C4-2B (cell line): ENCODE measurements around the gene FBXW11.

ENCODE experiments used
- CTCF ChIP-seq: fragments of 450-650 bp; conservative IDR thresholded peaks from 2 replicates; pipeline ENCODE4 v1.5.1; 2017; ENCODE audit warnings: mild to moderate bottlenecking
- ZFX ChIP-seq: fragments of 450-650 bp; IDR thresholded peaks from 2 replicates; pipeline ENCODE4 v1.6.1; 2017

DNA sequence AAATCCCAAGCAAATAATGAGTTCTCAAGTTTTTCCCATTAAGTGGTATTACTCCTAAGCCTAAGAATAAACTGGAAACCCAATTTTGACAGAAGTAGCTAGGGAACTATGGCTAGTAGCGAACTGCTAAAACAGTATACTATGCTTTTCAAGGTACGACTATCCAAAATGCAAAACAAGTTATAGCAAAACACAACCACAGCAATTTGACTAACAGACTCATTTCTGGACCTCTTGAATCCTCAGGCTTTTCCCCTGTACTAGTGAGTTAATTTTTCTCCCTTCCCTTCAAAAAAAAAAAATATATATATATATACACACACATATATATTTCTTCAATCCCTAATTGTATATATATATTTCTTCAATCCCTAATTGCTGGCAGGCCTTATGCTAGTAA, 7.3 kb downstream of the FBXW11 start:
- TF ChIP-seq CTCF (no peak), ZFX (no peak)
